ENCODE measurements around the gene RTN1. TPM values are rescaled to one million over a fixed set of nuclear protein-coding genes. Genes with fewer than 3 reads are reported as not detected.

RTN1 gene
- total RNA-seq: 1.2 TPM
- long read RNA-seq, partial matches to known transcripts: 0 of 4 reads
- long read RNA-seq, other reads (novel, unspliced or antisense): 0 of 4 reads

DNA sequence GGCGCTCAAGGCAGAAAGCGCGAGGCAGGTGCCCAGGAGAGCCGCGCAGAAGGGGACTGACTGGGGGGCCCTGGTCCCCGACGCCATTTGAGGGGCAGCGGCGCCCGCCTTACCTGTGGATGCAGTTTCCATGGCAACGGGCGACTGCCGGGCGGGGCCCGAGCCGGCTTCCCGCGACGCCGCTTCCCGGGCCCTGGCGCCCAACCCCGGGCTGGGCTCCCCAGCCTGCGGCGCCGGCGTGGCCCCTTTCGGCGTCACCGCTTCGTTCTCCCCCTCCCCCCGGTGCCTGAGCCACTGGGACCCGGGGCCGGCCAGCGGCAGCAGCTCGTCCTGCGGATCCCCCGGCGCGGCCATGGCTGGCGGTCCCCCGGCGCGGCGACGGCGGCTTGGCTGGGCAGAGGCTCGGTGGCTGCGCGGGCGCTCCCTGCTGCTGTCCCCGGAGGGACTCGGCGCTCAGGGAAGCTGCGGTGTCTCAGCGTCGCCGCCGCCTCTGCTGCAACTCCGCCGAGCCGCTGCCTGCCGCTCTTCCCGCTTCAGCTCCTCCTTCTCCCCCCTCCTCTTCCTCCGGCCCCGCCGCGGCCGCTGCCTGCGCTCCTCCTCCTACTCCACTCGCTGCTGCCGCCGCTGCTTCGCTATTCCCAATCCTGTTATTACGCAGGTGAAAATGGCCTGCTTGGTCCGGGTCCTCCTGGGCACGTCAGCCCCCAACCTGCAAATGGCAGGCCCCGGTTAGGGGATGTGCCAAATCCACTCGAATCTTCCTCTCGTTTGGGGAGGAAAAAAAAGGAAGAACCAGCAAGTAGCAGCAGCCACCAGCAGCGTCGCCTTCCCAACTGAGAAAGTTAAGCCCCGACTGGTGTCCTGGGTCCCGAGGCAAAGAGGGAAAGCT, at the start of gene RTN1:
Gene RTN1 (minus strand): TSS at position 500 of the 889 bp plus-strand sequence. CDS start 146 bp downstream, at position 354.
- peak; percentile 73 for DNase-seq
- ATAC-seq: peak; percentile 93
- intact Hi-C loops (cut with micrococcal nuclease): no loop called here

DNA sequence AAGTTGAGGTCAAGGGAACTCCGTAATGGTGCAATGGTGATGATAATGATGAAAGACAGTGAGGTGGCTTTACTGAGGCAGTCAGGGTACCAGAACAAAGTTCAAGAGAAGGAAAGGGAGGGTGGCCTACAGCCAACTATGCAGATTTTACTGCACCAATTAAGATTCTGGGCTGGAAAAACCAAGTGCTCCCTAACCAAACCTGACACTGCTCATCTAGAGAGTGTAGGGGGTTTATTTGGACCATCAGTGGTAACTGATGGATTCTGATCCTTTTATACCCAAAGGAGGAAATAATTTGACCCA, 49.8 kb upstream of the RTN1 start:
- DNase-seq: no peak
- intact Hi-C loops (cut with micrococcal nuclease): no loop called here
- no peak for ATAC-seq

DNA sequence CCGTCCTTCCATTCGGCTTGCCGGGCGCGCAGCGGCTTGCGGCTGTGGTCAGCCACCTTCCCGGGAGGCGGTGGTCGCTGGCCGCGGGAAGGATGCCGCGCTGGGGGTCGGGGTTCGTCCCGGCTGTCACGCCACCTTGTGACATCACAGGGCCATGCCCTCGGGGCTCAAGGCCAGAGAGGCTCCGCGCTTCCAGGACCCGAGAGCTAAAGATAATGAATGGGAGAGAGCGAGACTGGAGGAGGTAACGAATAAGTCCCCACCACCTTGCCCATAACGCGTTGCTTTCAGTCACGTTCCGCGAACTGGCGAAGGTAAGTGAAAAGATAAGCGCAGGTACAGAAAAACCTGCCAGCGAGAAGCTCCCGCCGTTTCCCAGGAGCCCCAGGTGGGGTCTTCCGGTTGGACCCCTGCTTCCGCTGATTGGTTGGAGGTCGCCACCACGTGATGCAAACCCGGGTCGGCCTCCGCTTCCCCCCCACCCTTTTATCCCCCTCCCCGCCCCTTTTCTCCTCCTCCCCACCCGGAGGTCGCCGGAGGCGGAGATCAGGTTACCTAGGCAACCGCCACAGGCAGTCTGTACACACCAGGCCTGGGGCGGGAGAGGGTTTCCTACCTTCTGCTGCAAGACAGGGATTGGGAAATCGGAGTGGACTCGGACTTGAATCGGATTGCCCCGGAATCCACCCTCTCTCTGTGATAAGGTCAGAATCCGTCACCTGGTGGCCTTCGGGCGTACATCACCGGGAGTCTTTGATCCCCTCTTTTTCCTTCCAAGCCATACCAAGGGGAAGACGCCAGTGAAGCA, 49.2 kb upstream of the RTN1 start, which contains the start of gene LRRC9:
Gene LRRC9 (plus strand): TSS at position 575 of the 808 bp plus-strand sequence.
- intact Hi-C loops (cut with micrococcal nuclease): no loop called here
- ATAC-seq: peak; percentile 34
- DNase-seq: peak; percentile 30

DNA sequence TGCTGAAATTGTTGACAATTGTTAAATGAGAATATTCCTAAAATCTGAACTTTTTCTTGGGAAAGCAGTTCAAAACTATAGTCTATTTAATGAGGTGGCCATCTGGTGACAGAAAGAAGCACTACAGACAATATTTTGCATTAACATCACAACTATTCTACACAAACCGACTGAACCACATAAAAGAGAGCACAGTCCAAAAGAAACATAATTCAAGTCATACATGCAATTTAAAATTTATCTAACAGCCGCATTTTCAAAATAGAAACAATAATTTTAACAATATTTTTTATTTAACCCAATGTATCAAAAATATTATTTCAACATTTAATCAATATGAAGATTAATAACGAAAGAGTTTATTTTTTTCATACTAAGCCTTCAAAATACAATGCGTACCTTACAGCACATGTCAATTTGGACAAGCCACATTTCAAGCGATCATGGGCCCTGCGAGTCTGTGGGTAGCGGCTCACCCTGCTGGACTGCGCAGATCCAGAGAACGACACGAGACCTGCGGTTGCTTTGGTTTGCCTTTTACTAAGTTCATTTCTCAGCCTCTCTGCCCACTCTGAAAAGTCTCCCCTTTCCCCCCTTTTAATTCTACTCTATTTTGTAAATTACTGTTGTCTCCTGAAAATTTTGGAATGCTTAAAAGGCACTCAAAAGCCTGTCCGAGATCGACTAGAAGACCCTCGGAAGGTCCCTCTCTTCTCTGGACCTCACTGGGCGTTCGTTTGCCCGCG, 48.4 kb upstream of the RTN1 start:
- peak; percentile 54 for ATAC-seq
- no peak for DNase-seq
- intact Hi-C loops (cut with micrococcal nuclease): no loop called here

DNA sequence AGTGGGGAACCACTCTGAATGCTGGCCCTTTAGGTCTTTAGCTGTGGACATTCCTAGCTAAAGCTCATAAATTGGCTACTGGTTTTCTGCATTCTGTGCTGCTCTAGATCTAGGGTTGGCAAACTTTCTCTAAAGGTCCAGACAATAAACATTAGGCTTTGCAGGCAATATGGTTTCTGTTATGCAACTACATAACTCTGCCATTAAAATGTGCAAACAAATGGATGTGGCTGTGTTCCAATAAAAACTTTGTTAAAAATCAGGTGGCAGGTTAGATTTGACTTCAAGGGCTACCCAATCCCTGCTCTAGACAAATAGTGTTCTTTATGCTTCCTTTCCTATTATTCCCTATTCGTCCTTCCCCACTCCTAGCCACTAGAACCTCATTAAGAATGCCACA, 42.6 kb upstream of the RTN1 start:
- intact Hi-C loops (cut with micrococcal nuclease): no loop called here
- no peak for DNase-seq
- no peak for ATAC-seq

DNA sequence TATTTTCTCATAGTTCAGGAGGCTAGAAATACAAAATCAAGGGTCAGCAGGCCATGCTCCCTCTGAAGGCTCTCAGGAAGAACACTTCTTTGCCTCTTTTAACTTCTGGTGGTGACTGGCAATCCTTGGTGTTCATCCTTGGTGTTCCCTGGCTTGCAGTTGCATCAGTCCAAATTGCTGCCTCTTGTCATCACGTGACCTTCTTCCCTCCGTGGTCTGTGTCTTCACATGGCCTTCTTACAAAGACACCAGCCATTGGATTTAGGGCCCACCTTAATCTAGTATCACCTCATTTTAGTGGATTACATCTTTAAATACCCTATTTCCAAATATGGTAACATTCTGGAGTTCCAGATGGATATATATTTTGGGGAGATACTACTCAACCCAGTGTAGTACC, 41.9 kb upstream of the RTN1 start:
- intact Hi-C loops (cut with micrococcal nuclease): no loop called here
- no peak for DNase-seq
- ATAC-seq: no peak

DNA sequence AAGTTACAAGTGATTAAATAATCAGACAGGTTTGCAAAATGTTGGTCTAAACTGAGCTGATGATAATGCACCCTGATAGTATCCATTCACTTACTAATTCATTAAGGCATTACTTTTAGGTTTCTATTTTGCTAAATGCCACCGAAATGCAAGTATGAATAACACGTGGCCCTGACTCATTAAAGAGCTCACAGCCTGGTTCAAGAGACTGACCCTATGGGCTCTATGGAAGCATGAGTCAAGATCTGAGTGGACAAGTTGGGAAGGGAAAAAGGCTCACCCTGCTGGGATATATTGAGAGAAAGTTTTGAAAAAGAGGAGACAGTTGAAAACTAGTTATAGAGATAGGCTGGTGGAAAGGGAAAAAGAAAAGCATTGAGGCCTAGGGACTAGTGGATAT, 34.6 kb upstream of the RTN1 start:
- ATAC-seq: no peak

GRCh38 chr14:59904184-59904583, 33.6 kb upstream of the RTN1 start:
- intact Hi-C loops (cut with micrococcal nuclease): no loop called here
- no peak for DNase-seq

More for the DNA sequence above, 34.6 kb upstream of the RTN1 start:
- no peak for DNase-seq
- intact Hi-C loops (cut with micrococcal nuclease): no loop called here

GRCh38 chr14:59900556-59900955, 30.0 kb upstream of the RTN1 start:
- ATAC-seq (no peak), DNase-seq (no peak)
- intact Hi-C loops (cut with micrococcal nuclease): no loop called here

More at GRCh38 chr14:59904184-59904583, 33.6 kb upstream of the RTN1 start:
- no peak for ATAC-seq

DNA sequence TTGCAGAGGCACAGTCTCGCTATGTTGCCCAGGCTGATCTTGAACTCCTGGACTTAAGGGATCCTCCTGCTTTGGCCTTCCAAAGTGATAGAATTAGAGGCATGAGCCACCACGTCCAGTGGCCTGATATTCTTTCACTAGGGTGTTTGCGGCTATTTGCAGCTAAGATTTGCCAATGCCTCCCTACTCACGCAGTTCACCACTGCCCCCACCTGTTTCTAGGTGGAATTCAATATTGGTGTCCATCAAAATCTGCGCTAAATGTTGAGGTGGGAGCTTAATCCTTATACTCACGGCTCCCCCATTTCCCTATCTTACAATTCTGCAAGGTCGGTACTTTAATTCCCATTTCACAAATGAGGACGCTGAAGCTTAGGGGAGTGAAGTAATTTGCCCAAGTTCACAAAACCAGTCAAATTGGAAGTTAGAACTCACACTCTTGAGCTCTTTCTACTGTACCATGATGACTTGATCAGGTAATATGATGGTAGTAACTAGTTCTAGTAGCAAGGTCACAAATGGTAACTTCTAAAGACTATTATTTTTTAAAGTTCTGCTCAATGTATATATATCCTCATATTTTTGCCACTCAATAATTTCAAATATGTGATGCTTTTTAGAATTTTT, 27.3 kb upstream of the RTN1 start:
- ATAC-seq (no peak), DNase-seq (no peak)
- intact Hi-C loops (cut with micrococcal nuclease): no loop called here

DNA sequence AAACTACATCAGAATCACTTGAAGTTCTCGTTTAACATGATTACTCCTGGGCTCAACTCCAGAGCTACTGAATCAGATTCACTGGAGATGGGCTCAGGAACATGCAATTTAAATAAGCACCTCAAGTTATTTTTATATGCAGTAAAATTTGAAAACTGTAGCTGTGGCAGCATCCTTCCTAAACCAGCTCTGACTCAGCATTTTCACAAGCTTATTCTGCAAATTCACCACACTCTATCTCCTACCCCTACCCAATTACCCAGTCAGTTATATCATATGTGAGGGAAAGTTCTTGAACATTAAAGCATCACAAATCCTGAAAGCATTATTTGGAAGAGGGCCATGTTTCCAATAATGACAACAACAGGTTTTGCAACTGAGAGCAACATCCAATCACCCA, 25.1 kb upstream of the RTN1 start:
- intact Hi-C loops (cut with micrococcal nuclease): no loop called here
- DNase-seq (no peak), ATAC-seq (no peak)

DNA sequence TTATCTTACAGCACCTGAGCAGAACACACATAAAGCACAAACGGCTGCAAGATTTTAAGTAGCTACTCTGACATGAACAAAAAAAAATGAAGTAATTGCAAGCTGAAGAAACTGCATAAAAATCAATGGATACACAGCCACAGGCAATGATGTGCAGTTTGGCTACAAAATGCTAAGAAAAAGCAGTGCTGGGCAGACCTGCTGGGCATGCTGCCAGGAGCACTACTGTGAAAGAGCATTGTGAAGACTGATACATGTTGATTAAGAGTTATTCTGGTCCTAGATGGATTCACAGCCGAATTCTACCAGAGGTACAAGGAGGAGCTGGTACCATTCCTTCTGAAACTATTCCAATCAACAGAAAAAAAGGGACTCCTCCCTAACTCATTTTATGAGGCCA, 20.1 kb upstream of the RTN1 start:
- intact Hi-C loops (cut with micrococcal nuclease): no loop called here
- ATAC-seq (no peak), DNase-seq (no peak)

DNA sequence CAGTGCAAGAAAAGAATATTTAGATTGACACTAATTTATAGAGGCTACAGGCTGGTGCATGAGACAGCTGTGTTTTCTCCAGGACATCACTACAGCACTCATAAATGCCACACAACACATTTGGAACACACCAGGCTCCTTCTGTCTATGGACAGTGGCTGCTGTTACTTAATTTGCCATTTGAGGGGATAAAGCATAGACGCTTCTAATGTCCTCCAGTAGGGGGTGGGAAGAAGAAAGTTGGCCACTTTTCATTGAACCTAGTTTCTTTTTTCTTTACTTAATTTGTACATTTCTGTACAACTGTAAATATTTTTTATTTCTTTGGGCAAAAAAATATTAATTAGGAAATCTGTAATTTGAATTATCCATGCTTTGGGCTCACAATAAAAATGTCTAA, 12.4 kb upstream of the RTN1 start:
- DNase-seq (no peak), ATAC-seq (no peak)
- intact Hi-C loops (cut with micrococcal nuclease): no loop called here

DNA sequence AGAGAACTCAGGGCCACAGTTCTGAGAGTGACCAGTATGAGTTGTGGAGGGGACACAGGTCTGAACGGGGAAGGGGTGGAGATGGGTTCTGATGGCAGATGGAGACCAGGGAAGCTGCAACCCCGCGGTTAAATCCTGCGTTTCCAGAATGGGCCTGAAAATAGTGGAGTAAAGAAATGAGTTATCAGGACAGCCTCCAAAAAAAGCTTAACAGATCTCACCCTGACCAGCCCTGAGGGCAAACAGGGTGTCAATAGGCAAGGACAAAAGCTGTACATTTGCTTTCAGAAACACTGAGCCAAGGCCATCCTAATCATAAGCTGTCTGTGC, 555 bp upstream of the RTN1 start:
- intact Hi-C loops (cut with micrococcal nuclease): no loop called here
- ATAC-seq (no peak), DNase-seq (no peak)

DNA sequence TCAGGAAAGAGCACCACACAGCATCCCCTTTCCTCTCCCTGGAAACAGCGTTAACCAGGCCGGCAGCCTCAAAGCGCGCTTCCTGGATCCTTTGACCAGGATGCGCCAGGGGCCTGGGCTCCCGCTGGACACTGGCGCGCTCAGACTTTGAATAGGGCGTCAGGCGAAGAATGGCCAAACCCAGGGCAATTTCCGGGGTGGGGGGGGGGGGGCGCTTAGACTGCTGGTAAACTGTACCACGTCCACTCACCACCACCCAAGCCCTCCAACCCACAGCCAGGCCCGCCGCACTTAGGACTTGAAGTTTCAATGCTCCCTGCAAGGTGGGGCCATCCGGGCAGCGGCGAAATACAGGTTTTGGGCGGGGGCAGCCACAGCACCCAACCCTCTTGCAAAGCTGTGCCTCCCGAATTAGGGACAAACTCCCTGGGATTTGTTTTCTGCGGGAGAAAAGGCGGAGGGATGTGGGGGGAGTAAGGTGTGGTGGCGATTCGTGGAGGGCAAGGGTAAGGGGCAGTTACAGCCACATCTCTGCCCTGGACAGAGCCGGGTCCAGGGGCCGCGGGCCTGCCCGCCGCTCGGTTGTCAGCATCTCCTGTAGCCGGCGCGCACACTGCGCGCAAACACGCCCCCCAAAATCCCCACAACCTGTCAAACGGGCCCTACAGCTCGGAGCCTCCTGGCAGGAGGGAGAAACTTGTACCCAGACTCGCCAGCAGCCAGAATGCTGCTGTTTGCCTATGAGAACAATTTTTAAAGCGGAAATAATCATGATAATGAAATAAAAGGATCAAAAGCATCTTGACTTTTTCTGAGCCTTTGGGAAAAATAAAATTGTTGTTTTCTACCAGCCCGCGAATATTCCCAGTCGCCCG, 958 bp downstream of the RTN1 start:
- ATAC-seq (no peak), DNase-seq (no peak)
- intact Hi-C loops (cut with micrococcal nuclease): no loop called here

- DNase-seq (no peak), ATAC-seq (no peak)
- intact Hi-C loops (cut with micrococcal nuclease): no loop called here
Observed at GRCh38 chr14:59868021-59868420, 2.6 kb downstream of the RTN1 start.

DNA sequence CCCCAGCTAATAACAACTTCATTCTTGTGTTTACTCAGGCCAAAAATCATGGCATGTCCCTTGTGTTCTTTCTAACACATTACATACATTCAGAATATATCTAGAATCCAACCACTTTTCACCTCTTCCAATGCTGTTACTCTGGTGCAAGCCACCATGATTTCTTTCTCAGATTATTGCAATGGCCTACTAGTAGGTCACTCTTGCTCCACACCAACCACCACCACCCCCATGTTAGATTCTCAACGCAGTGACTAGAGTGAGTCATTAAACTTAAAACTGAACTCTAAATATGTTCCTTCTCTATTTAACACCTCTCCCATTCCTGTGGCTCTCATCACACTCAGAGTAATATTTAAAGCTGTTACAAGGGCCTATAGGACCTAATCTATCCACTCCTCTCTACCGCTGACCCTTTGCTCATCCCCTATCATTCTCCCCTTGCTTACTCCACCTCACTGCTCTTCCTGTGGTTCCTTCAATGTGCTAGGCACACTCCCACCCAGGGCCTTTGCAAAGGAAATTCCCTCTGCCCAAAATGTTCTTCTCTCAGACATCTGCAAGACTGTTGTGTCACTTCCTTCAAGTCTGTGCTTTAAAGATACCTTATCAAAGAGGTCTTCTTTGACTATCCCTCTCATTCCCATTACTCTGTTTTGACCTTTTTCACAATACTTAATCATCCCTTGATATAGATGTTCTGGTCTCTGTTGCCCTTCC, 6.6 kb downstream of the RTN1 start:
- intact Hi-C loops (cut with micrococcal nuclease): no loop called here
- ATAC-seq (no peak), DNase-seq (no peak)

DNA sequence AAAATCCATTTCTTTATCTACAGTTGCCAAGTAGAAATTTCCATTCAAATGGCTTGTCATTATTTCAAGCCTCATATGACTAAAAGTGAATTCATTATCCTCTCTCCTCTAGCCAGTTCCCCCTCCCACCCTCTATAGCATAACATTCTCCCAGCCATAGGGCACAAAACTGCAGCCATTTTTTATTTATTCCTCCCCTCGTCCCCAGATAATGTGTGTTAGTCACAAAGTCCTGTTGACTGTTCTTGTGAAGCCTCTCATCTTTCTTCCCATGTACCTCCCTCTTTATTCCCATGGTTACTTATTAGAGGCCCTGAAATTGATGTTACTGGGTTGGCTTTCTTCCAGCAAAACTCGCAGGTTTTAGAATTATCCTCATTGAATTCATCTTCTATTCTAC, 13.2 kb downstream of the RTN1 start:
- ATAC-seq (no peak), DNase-seq (no peak)
- intact Hi-C loops (cut with micrococcal nuclease): no loop called here
